Keratinocyte (primary cell): ENCODE data around the gene FAM53B. TPM values are rescaled to one million over a fixed set of nuclear protein-coding genes. Genes with fewer than 3 reads are reported as not detected.

ENCODE experiments used
- DNase-seq: peaks from one replicate; pipeline ENCODE4 v3.0.0-alpha.2; 2011; ENCODE audit warnings: low read depth, missing footprints, low spot score
- FAIRE-seq: peaks from 2 replicates; lab custom pipeline; 2011; peaks lifted over from hg19 to GRCh38; lab: Jason Lieb, UNC
- H2AFZ ChIP-seq: 2 replicates; pipeline ENCODE4 v1.6.0; 2012; ENCODE audit warnings: low read length, control low read depth, inconsistent platforms; ENCODE audit not compliant: control insufficient read depth
- H3K27ac ChIP-seq: 2 replicates; pipeline ENCODE4 v1.5.1; 2011; ENCODE audit warnings: low read length; ENCODE audit not compliant: control insufficient read depth, insufficient read depth
- H3K27me3 ChIP-seq: 3 replicates; pipeline ENCODE4 v1.6.0; 2011; ENCODE audit warnings: low read length; ENCODE audit not compliant: control insufficient read depth, insufficient read depth; ENCODE audit errors: extremely low read depth
- H3K36me3 ChIP-seq, 2 experiments: 2 replicates in 1 of 2; 3 replicates in 1 of 2; pipeline ENCODE4 v1.5.1; 2011; ENCODE audit warnings: low read length in 2 of 2, mild to moderate bottlenecking in 1 of 2; ENCODE audit not compliant: control insufficient read depth in 2 of 2, insufficient read depth in 2 of 2; ENCODE audit errors: extremely low read depth in 1 of 2
- H3K4me1 ChIP-seq: 3 replicates; pipeline ENCODE4 v1.5.1; 2011; ENCODE audit warnings: low read length; ENCODE audit not compliant: control insufficient read depth, insufficient read depth; ENCODE audit errors: extremely low read depth
- H3K4me2 ChIP-seq: 3 replicates; pipeline ENCODE4 v1.6.0; 2011; ENCODE audit warnings: low read depth, low read length; ENCODE audit not compliant: control insufficient read depth, insufficient read depth; ENCODE audit errors: extremely low read depth
- H3K4me3 ChIP-seq, 3 experiments: fragments of 200-600 bp in 1 of 3; sonication (generic) in 1 of 3; 2 replicates in 2 of 3; 3 replicates in 1 of 3; pipeline ENCODE4 v1.5.1; 2011 to 2016; ENCODE audit warnings: low read length in 3 of 3, mild to moderate bottlenecking in 3 of 3, control low read depth in 2 of 3, inconsistent platforms in 1 of 3, low read depth in 1 of 3, mixed read lengths in 1 of 3, mixed run types in 1 of 3, moderate library complexity in 1 of 3; ENCODE audit not compliant: control insufficient read depth in 2 of 3, insufficient read depth in 2 of 3; ENCODE audit errors: extremely low read depth in 1 of 3
- H3K79me2 ChIP-seq: 2 replicates; pipeline ENCODE4 v1.6.0; 2012; ENCODE audit warnings: low read length; ENCODE audit not compliant: control insufficient read depth, insufficient read depth
- H3K9ac ChIP-seq: 3 replicates; pipeline ENCODE4 v1.6.0; 2011; ENCODE audit warnings: low read length; ENCODE audit not compliant: control insufficient read depth, insufficient read depth; ENCODE audit errors: extremely low read depth
- H3K9me1 ChIP-seq: 3 replicates; pipeline ENCODE4 v1.6.0; 2011; ENCODE audit warnings: low read length; ENCODE audit not compliant: control insufficient read depth, insufficient read depth; ENCODE audit errors: extremely low read depth
- H3K9me3 ChIP-seq: 2 replicates; pipeline ENCODE4 v1.5.1; 2012; ENCODE audit warnings: low read depth, low read length; ENCODE audit not compliant: control insufficient read depth
- H4K20me1 ChIP-seq: 3 replicates; pipeline ENCODE4 v1.6.0; 2011; ENCODE audit warnings: low read length; ENCODE audit not compliant: control insufficient read depth, insufficient read depth; ENCODE audit errors: extremely low read depth
- CTCF ChIP-seq, 3 experiments: IDR thresholded peaks in 1 of 3; conservative IDR thresholded peaks in 1 of 3; optimal IDR thresholded peaks in 1 of 3; 2 replicates in 2 of 3; 3 replicates in 1 of 3; pipeline versions ENCODE3 to v1.5.1; 2011; ENCODE audit warnings: low read length in 3 of 3, mild to moderate bottlenecking in 3 of 3, moderate library complexity in 2 of 3, control low read depth in 1 of 3, inconsistent platforms in 1 of 3; ENCODE audit not compliant: insufficient read depth in 2 of 3; ENCODE audit errors: extremely low read depth in 1 of 3
- EZH2 ChIP-seq: IDR thresholded peaks from one replicate; pipeline ENCODE4 v1.6.1; 2012; ENCODE audit warnings: inconsistent platforms, mild to moderate bottlenecking, low read length, moderate library complexity
- dilution Hi-C: fragments of 300-500 bp; cut with MboI; formaldehyde crosslinking; loops from one replicate; pipeline ENCODE4 v1.7.0; 2020; ENCODE audit warnings: low sequenced_read_pairs; ENCODE audit not compliant: extremely low pct_ligation_motif_present
- polyA plus RNA-seq, 5 experiments: library from polyadenylated mRNA; depleted of rRNA in 3 of 5; stranded (reverse) in 3 of 5; stranded (forward) in 1 of 5; unstranded in 1 of 5; fragments of >200 nt; gene quantifications; 1 replicate in 1 of 5; 2 replicates in 3 of 5; 3 replicates in 1 of 5; pipeline versions ENCODE4 v1.2.1 to v1.2.3, GENCODE V29; 2011 to 2012; ENCODE audit warnings: missing spikeins in 2 of 5, low read depth in 1 of 5, low replicate concordance in 1 of 5

FAM53B gene
- polyA plus RNA-seq, 1 donor (not counting 4 experiments of a cell fraction or from before 2014, with no cell fraction given) = 8.6 TPM

GRCh38 chr10:124656541-124656940 lies 87.6 kb downstream of the FAM53B start:
- Histone ChIP-seq H3K27me3 (no peaks in the 10 kb centered on the region), H4K20me1 (no peaks in the 10 kb centered on the region), H3K79me2 (peaks cover 17% of the 10 kb centered on the region), H3K4me2 (no peak overlapping the region), H3K9ac (no peak overlapping the region), H3K27ac (no peak overlapping the region), H3K4me1 (peaks cover 27% of the 10 kb centered on the region), H3K9me1 (no peaks in the 10 kb centered on the region), H3K9me3 (no peaks in the 10 kb centered on the region), H3K4me3 (no peak overlapping the region), H2AFZ (no peak overlapping the region), H3K36me3 (peaks cover 2 to 7% of the 10 kb centered on the region in 2 experiments)
- FAIRE-seq = no peak
- DNase-seq = no peak
- TF ChIP-seq CTCF (optimal IDR thresholded peaks at IDR 0.05 in 1 of 3, IDR thresholded peaks at IDR 0.05 in 1 of 3, conservative IDR thresholded peaks at IDR 0.05 in 1 of 3; ENCODE audit: extremely low read depth in 1 of 3, insufficient read depth in 2 of 3, low read length in 3 of 3) = no peak
- TF ChIP-seq EZH2 = no peak
- dilution Hi-C loops = no loop called here

- Histone ChIP-seq H3K4me2 (no peak overlapping the region), H3K36me3 (peaks cover 2 to 7% of the 10 kb centered on the region in 2 experiments), H3K9me1 (no peaks in the 10 kb centered on the region), H3K4me3 (no peak overlapping the region), H3K27ac (no peak overlapping the region), H3K4me1 (peaks cover 27% of the 10 kb centered on the region), H3K27me3 (no peaks in the 10 kb centered on the region), H3K9ac (no peak overlapping the region), H2AFZ (no peak overlapping the region), H3K9me3 (no peaks in the 10 kb centered on the region), H3K79me2 (peaks cover 13% of the 10 kb centered on the region), H4K20me1 (no peaks in the 10 kb centered on the region)
- no peak for TF ChIP-seq EZH2
- no peak for TF ChIP-seq CTCF (optimal IDR thresholded peaks at IDR 0.05 in 1 of 3, IDR thresholded peaks at IDR 0.05 in 1 of 3, conservative IDR thresholded peaks at IDR 0.05 in 1 of 3; ENCODE audit: extremely low read depth in 1 of 3, insufficient read depth in 2 of 3, low read length in 3 of 3)
- dilution Hi-C loops = no loop called here
- DNase-seq (no peak), FAIRE-seq (no peak)
These were observed 88.1 kb downstream of the FAM53B start for GRCh38 chr10:124656113-124656490.
